OCI-LY1 (cell line): ENCODE results near the gene RAD51B.

Experiments used
- H2AFZ ChIP-seq: fragments of 200-600 bp; sonication (generic), shearing (Covaris generic); 2 replicates; pipeline ENCODE4 v1.6.0; 2014; ENCODE audit warnings: antibody characterized with exemption, mild to moderate bottlenecking, low read length
- H3F3A ChIP-seq: fragments of 200-600 bp; sonication (generic), shearing (Covaris generic); 2 replicates; pipeline ENCODE4 v1.6.0; 2014; ENCODE audit warnings: mild to moderate bottlenecking, antibody characterized with exemption, low read length, moderate library complexity; ENCODE audit not compliant: insufficient read depth
- H3K27ac ChIP-seq: fragments of 200-600 bp; sonication (generic); 2 replicates; pipeline ENCODE4 v1.5.1; 2014; ENCODE audit warnings: low read length, mixed run types, mild to moderate bottlenecking, low read depth; ENCODE audit not compliant: poor library complexity, severe bottlenecking
- H3K27me3 ChIP-seq: fragments of 200-600 bp; sonication (generic); 2 replicates; pipeline ENCODE4 v1.6.0; 2014; ENCODE audit warnings: antibody characterized with exemption, mild to moderate bottlenecking, low read length, moderate library complexity; ENCODE audit not compliant: insufficient read depth
- H3K36me3 ChIP-seq: fragments of 200-600 bp; sonication (generic); 2 replicates; pipeline ENCODE4 v1.6.1; 2014; ENCODE audit warnings: mild to moderate bottlenecking, antibody characterized with exemption, low read length, moderate library complexity, mixed read lengths; ENCODE audit not compliant: insufficient read depth
- H3K4me1 ChIP-seq: fragments of 200-600 bp; sonication (generic); 2 replicates; pipeline ENCODE4 v1.5.1; 2014; ENCODE audit warnings: mild to moderate bottlenecking, low read length, moderate library complexity; ENCODE audit not compliant: insufficient read depth, severe bottlenecking
- H3K4me2 ChIP-seq: fragments of 200-600 bp; sonication (generic), shearing (Covaris generic); 2 replicates; pipeline ENCODE4 v1.6.1; 2014; ENCODE audit warnings: low read length
- H3K4me3 ChIP-seq: fragments of 200-600 bp; sonication (generic); 2 replicates; pipeline ENCODE4 v1.5.1; 2014; ENCODE audit warnings: low read length, low read depth, mild to moderate bottlenecking, mixed read lengths; ENCODE audit not compliant: poor library complexity, severe bottlenecking
- H3K79me2 ChIP-seq: fragments of 200-600 bp; shearing (Covaris generic); 2 replicates; pipeline ENCODE4 v1.6.1; 2016; ENCODE audit warnings: mixed run types, low read length, mixed read lengths; ENCODE audit not compliant: insufficient read depth
- H3K9ac ChIP-seq: fragments of 200-600 bp; sonication (generic), shearing (Covaris generic); 2 replicates; pipeline ENCODE4 v1.6.1; 2014; ENCODE audit warnings: mild to moderate bottlenecking, low read length, mixed read lengths
- H3K9me2 ChIP-seq: fragments of 200-600 bp; sonication (generic), shearing (Covaris generic); 2 replicates; pipeline ENCODE4 v1.6.1; 2014; ENCODE audit warnings: low read depth, mild to moderate bottlenecking, low read length, mixed read lengths
- H3K9me3 ChIP-seq: fragments of 200-600 bp; shearing (Covaris generic); 2 replicates; pipeline ENCODE4 v1.6.1; 2014; ENCODE audit warnings: low read length, mixed read lengths
- H4K20me1 ChIP-seq: fragments of 200-600 bp; sonication (generic), shearing (Covaris generic); 2 replicates; pipeline ENCODE4 v1.6.0; 2016; ENCODE audit warnings: mild to moderate bottlenecking, low read length; ENCODE audit not compliant: insufficient read depth
- CTCF ChIP-seq: fragments of 200-600 bp; sonication (generic), shearing (Covaris generic); IDR thresholded peaks from 2 replicates; pipeline ENCODE4 v1.5.1; 2017; ENCODE audit warnings: mild to moderate bottlenecking, antibody characterized with exemption, low read length, moderate library complexity, mixed read lengths
- EZH2 ChIP-seq: fragments of 200-600 bp; sonication (generic), shearing (Covaris generic); IDR thresholded peaks from 2 replicates; pipeline ENCODE4 v1.8.0; 2017; ENCODE audit warnings: borderline replicate concordance, mixed run types, mild to moderate bottlenecking, antibody characterized with exemption, low read length, moderate library complexity, mixed read lengths

The RAD51B gene

GRCh38 chr14:68442828-68443629 lies 623.5 kb downstream of the RAD51B start:
- Histone ChIP-seq H3K79me2 (no peaks in the 10 kb centered on the region), H3K4me2 (no peak overlapping the region), H3K4me1 (peaks cover 8% of the 10 kb centered on the region), H3K9ac (no peak overlapping the region), H4K20me1 (no peaks in the 10 kb centered on the region), H3K9me3 (no peaks in the 10 kb centered on the region), H3F3A (no peaks in the 10 kb centered on the region), H3K27me3 (no peaks in the 10 kb centered on the region), H3K4me3 (no peak overlapping the region), H2AFZ (no peak overlapping the region), H3K36me3 (no peaks in the 10 kb centered on the region), H3K9me2 (no peaks in the 10 kb centered on the region), H3K27ac (no peak overlapping the region)
- TF ChIP-seq CTCF (no peak), EZH2 (no peak)

- no peaks in the 10 kb centered on the region for H4K20me1 ChIP-seq
- H3K36me3 ChIP-seq, result no peaks in the 10 kb centered on the region
- no peaks in the 10 kb centered on the region for H3K79me2 ChIP-seq
- no peaks in the 10 kb centered on the region for H3F3A ChIP-seq
- H3K27me3 ChIP-seq, result no peaks in the 10 kb centered on the region
- H3K9me3 ChIP-seq, result no peaks in the 10 kb centered on the region
- H3K4me2 ChIP-seq, result no peak overlapping the region; the same call in 1 of the 2 replicates
- no peak overlapping the region for H3K27ac ChIP-seq
- H3K4me3 ChIP-seq, result no peak overlapping the region
- no peaks in the 10 kb centered on the region for H3K9me2 ChIP-seq
- H2AFZ ChIP-seq, result no peak overlapping the region
- no peak overlapping the region for H3K9ac ChIP-seq
- H3K4me1 ChIP-seq, result peaks cover 14% of the 10 kb centered on the region
- no peak for TF ChIP-seq CTCF
- TF ChIP-seq EZH2, result no peak
Observed at GRCh38 chr14:68444449-68445168, 625.0 kb downstream of the RAD51B start.

- Histone ChIP-seq H3K4me1 (peaks cover 14% of the 10 kb centered on the region), H3K9ac (no peak overlapping the region), H3K27ac (no peak overlapping the region), H3F3A (no peaks in the 10 kb centered on the region), H3K9me3 (no peaks in the 10 kb centered on the region), H3K79me2 (no peaks in the 10 kb centered on the region), H4K20me1 (no peaks in the 10 kb centered on the region), H3K36me3 (no peaks in the 10 kb centered on the region), H3K9me2 (no peaks in the 10 kb centered on the region), H3K27me3 (no peaks in the 10 kb centered on the region), H3K4me3 (no peak overlapping the region), H2AFZ (no peak overlapping the region), H3K4me2 (no peak overlapping the region)
- TF ChIP-seq EZH2, result no peak
- TF ChIP-seq CTCF, result no peak
Observed at GRCh38 chr14:68446243-68447040, 626.9 kb downstream of the RAD51B start.
